Stimulated activated CD4-positive, alpha-beta T cell treated with anti-CD3 and anti-CD28 coated beads, Interleukin-15, amount 100 ng/mL, for 48 hours (primary cell): ENCODE results near the gene CTSZ.
"Not testable (repeated sequence)": the region's sequence is repeated elsewhere in the genome, so short reads cannot be mapped to it uniquely, and the experiment has no call there.

Experiments used
- DNase-seq, 2 donors: peaks; one replicate each; pipeline ENCODE4 v3.0.0-alpha.2; 2020; ENCODE audit warnings: low read depth in 2 of 2

CTSZ gene

GRCh38 chr20:58996226-58996611 is 10.8 kb downstream of the CTSZ start:
- DNase-seq: no peak

GRCh38 chr20:58995461-58996225 is 11.4 kb downstream of the CTSZ start:
- no peak for DNase-seq

DNA sequence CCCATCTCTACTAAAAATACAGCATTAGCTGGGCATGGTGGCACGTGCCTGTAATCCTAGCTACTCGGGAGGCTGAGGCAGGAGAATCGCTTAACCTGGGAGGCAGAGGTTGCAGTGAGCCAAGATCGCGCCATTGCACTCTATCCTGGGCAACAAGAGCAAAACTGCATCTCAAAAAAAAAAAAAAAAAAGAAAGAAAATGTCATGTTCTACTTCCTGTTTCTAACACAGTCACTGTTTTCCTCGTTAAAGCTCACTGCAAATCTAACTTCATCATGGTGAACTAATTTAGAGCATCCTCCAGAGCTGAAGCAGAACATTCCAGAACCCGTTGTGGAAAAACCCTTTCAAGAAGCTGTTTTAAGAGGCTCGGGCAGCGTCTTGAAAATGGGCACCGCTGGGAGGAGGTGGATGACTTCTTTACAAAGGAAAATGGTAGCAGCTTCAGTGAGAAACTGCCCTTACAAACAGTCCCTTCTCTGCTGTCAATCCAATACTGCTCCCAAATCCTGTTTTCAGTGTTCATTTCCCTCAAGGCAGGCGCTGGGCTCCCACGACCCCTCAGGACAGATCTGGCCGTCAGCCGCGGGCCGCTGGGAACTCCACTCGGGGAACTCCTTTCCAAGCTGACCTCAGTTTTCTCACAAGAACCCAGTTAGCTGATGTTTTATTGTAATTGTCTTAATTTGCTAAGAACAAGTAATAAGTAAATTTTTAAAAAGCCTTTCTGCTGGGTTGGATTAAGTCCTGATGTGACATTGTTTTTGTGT is 12.5 kb downstream of the CTSZ start:
- no peak for DNase-seq

DNA sequence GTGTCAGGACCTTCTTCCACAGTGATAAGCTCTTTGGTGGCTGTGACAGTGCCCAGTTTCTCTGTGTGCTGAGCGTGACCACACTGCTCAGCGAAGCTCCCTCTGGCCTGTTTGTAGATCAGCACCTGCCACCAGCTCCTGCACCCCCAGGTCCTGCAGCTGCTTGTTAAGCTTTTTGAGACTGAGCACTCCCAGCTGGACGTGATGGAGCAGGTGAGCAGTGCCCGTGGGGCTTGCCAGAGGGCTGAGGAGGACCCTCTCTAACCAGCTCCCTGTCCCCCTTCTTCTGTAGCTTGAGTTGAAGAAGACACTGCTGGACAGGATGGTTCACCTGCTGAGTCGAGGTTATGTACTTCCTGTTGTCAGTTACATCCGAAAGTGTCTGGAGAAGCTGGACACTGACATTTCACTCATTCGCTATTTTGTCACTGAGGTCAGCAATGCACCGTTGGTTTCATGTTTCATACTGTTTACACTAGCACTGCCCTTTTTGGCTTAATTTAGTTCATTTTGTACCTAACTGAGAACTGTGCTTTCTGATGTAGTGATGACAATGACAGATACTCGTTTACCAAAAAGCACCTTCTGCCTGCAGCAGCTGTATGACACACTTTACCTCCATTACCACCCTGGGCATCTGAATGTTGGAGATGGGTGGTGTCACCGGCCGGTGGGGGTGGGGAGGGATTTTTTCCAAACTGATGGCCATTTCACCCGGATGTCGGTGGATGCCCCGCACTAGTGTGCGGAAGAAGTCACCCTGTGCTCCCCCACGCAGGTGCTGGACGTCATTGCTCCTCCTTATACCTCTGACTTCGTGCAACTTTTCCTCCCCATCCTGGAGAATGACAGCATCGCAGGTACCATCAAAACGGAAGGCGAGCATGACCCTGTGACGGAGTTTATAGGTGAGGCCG is 13.5 kb downstream of the CTSZ start:
- no peak for DNase-seq

- no peak for DNase-seq
These were observed 14.1 kb downstream of the CTSZ start for GRCh38 chr20:58992911-58993310.

GRCh38 chr20:58991715-58992114 is 15.3 kb downstream of the CTSZ start:
- DNase-seq: no peak

DNA sequence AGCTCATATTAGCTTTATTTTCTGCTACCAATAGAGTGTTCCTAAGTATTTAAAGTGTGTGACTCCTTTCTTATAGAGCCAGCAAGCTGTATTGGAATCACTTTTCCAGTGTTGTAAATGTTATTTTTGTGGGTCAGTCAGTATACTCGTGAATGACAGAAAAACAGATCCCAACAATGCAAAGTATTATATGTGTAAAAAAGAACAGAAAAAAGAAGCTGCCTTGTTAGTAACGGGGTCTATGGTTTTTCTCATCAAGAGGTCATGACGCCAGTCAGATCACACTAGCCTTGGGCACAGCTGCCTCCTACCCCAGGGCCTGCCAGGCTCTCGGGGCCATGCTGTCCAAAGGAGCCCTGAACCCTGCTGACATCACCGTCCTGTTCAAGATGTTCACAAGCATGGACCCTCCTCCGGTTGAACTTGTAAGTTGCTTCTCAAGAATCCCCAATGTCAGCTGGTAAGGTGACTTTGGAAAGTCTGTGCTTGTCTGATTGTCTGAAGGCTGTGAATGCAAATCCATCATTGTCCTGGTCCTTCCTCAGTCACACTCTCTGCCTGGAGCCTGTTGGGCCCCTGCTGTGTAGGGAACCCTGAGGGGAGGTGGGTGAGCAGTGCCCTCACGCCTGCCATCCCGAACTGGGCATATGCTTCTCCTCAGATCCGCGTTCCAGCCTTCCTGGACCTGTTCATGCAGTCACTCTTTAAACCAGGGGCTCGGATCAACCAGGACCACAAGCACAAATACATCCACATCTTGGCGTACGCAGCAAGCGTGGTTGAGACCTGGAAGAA is 16.2 kb downstream of the CTSZ start:
- no peak for DNase-seq

DNA sequence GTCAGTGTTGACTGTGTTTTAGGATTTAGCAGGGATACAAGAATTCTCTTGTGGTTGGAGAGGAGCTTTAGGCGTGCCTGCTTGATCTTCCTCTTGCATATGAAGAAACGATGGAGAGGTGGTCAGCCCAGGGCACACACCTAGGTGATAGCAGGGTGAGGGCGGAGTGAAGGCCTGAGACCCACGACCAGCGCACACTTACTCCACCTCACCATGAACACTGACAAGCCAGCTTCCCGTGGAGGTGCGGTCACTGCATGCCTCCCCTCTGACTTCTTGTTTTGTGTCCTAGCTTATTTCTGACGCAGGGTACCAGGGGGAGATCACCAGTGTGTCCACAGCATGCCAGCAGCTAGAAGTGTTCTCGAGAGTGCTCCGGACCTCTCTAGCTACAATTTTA is 17.9 kb downstream of the CTSZ start:
- no peak for DNase-seq

DNA sequence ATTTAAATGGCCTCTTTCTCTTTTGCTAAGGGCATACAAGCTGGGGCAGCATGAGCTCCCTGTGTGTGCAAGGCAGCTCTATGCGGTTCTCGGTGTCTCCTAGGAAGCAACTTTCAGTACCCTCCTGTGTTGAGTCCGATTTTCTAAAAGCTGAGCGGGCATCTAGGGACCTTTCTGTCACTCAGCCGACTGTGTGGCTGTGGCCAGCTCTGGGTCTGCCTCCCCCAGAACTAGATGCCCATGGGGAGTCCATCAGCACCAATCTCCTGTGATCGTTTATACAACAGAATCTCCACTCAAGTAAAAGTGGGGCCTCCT is 18.5 kb downstream of the CTSZ start:
- DNase-seq: no peak

GRCh38 chr20:58987790-58988564 is 19.1 kb downstream of the CTSZ start:
- no peak for DNase-seq

DNA sequence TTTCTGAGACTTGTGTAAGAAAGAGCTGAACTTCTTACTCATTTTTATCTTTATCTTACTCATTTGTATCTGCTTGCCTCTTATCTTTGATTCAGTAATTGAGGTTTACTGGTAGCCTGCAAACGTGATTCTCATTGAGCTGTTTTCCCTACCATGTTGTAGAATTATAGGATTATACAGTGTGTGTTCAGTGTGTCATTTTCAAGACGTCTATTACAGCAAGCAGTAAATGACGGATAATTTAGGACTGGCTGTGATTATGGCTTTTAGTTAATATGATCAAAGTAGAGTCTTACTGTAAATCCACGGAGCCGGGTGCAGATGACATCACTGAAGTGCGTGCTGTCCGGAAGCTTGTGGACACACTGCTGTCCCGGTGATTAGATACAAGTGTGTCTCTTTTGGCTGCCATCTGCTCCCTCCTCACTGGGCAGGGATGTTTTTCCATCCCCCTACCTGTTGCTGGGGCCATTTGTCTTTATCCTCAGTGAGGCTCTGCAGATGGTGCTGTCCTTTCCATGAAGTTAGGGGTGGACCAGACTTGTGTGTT is 20.0 kb downstream of the CTSZ start:
- no peak for DNase-seq

DNA sequence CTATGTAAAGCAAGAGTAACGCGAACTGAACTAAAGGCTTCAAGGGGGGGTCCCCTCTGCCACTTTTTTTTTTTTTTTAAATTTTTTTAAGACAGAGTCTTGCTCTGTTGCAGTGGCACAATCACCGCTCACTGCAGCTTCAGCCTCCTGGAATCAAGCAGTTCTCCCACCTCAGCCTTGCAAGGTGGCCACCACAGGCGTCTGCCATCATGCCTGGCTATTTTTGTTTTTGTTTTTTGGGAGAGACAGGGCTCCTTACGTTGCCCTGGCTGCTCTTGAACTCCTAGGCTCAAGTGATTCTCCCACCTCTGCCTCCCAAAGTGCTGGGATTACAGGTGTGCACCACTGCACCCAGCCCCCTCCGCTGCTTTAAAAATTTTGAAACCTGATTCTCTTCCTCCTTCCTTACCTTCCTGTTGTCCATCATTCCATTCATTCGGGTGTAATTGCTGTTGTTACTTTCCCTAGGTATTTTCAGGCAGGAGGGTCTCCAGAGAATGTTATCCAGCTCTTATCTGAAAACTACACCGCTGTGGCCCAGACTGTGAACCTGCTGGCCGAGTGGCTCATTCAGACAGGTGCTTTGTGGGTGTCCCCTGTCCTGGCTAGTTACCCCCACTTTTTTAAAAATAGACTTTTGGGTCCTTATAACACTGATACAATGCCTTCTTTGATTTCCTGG is 20.6 kb downstream of the CTSZ start:
- no peak for DNase-seq

DNA sequence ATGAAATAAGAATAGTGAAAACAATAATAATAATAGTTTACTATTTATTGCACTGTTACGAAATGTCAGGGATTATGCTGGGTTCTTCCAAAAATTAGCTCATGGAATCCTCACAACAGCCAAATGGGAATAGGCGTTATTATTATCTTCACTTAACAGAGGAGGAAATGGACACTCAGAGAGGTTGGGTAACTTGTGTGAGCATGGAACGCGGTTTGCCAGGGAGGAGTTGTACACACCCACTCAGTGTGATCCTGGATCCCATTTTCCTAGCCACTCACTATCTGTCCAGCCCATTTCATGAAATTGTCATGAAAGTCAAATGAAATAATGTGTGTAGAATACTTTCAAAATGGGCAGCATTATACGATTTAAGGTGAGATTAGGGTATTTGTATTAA is 21.4 kb downstream of the CTSZ start:
- DNase-seq: no peak

DNA sequence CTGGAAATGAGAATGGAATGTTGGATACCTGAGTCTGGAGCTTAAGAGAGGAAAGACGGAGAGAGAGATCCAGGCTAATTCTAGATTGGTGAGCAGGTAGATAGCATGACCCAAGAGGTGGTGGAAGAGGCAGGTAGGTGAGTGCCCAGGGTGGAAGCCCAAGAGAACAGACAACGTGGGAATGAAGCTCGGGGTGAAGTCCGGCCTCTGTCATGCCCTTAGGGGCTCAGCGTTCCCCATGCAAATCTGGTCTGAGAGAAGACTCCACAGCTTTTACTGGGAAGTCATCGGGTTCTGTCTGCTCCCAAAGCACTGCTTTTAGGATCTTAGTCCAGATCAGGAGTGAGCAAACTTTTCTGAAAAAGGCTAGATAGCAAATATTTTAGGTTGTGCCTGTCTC is 22.4 kb downstream of the CTSZ start:
- no peak for DNase-seq

DNA sequence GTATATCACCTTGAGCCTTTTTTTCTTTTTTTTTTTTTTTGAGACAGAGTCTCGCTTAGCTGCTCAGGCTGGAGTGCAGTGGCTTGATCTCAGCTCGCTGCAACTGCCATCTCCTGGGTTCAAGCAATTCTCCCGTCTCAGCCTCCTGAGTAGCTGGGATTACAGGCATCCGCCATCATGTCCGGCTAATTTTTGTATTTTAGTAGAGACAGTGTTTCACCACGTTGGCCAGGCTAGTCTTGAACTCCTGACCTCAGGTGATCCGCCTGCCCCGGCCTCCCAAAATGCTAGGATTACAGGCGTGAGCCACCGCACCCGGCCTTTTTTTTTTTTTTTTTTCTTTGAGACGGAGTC is 24.0 kb downstream of the CTSZ start:
- DNase-seq: not testable (repeated sequence)

GRCh38 chr20:58982406-58983114 is 24.5 kb downstream of the CTSZ start:
- DNase-seq: no peak

DNA sequence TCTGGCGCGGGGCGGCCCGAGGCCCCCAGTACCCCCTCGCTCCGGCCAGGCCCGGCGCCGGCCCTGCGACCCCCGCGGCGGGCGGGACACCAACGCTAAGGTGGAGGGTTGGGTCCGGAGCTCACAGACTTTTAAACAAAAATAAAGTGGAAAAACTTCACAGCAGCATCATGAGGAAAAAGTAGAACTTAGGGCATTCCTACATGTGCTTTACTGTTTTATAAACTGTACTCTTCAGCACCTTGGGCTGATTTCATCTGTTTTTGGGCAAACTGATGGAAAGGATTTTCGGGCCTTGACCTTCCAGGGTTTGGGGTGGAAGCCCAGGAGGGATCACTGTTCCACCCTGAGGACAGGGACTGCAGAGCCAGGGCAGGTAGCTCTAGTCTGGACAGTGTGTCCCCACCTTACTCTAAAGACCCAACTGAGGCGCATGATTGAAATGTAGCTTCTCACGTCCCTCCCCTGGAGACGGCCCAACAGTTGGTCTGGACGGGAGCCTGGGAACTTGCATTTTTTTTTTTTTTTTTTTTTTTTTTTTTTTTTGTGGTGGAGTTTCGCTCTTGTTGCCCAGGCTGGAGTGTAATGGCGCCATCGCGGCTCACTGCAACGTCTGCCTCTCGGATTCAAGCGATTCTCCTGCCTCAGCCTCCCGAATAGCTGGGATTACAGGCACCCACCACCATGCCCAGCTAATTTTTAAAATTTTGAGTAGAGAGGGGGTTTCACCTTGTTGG is 25.3 kb downstream of the CTSZ start:
- DNase-seq: no peak

DNA sequence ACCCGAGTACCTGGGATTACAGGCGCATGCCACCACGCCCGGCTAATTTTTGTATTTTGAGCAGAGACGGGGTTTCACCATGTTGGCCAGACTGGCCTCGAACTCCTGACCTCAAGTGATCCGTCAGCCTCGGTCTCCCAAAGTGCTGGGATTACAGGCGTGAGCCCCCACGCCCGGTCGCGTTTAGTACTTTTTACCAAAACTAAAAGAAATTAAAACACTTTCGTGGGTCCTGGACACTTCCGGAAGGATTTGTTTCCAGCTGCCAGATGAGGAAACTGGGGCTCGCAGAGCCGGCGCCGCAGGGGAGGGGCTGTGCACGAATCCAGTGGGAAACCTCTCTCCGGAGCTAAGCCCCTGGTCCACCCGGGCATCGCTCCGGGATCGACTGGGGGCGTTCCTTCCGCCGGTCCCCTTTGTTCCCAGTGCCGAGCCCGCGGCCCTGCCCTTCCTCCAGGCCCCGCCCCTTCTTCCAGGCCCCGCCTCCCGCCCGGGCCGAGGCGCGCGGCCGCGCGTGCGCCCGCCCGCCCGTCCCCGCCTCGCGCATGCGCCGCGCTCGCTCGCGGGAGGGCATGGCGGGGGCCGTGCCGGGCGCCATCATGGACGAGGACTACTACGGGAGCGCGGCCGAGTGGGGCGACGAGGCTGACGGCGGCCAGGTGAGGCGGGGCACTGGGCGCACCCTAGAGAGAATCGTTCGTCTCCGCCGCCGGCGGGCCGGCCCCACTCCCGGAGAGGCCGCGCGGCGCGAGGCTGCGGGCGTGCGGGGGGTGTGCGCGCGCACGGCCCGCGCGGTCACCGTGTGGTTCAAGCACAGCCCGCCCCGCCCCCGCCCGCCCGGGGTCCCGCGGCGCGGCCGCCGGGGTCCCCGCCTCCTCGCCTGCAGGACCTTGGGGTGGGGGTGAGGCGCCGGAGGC is 26.1 kb downstream of the CTSZ start, which contains the start of gene NELFCD:
Gene NELFCD, plus strand, starts transcription at position 546 of the 917 bp plus-strand sequence. Its CDS starts 54 bp downstream, at position 600.
- peak; percentile 66 to 87 for DNase-seq
